Measurements from ENCODE around the gene IL1R2.
A peak's percentile ranks its signal among the peaks of the same experiment; 100 is the strongest.

The IL1R2 gene, protein sequence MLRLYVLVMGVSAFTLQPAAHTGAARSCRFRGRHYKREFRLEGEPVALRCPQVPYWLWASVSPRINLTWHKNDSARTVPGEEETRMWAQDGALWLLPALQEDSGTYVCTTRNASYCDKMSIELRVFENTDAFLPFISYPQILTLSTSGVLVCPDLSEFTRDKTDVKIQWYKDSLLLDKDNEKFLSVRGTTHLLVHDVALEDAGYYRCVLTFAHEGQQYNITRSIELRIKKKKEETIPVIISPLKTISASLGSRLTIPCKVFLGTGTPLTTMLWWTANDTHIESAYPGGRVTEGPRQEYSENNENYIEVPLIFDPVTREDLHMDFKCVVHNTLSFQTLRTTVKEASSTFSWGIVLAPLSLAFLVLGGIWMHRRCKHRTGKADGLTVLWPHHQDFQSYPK
- long read RNA-seq = 0 reads

DNA sequence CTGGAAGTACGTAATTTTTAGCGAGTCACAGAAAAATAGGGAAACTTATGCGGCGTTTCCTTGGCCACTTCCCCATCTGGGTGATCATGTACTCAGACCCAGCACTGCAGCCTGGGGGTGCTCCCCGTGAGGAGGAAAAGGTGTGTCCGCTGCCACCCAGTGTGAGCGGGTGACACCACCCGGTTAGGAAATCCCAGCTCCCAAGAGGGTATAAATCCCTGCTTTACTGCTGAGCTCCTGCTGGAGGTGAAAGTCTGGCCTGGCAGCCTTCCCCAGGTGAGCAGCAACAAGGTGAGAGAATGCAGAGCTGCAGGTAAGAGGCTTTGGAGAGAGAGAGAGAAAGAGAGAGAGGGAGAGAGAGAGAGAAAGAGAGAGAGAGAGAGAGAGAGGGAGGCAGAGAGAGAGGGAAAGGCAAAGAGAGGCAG lies at the start of gene IL1R2:
TSS of gene IL1R2 (plus strand) at position 240 of the 425 bp plus-strand sequence. CDS start 16,616 bp downstream, outside the sequence.
- no peaks in the 10 kb centered on the region for H3K27me3 ChIP-seq (ENCODE audit: insufficient read depth, poor library complexity, severe bottlenecking)
- peak; percentile 90 for TF ChIP-seq SPI1 (IDR thresholded peaks at IDR 0.05; ENCODE audit: borderline replicate concordance, low read depth)
- TF ChIP-seq, protein P1, sequence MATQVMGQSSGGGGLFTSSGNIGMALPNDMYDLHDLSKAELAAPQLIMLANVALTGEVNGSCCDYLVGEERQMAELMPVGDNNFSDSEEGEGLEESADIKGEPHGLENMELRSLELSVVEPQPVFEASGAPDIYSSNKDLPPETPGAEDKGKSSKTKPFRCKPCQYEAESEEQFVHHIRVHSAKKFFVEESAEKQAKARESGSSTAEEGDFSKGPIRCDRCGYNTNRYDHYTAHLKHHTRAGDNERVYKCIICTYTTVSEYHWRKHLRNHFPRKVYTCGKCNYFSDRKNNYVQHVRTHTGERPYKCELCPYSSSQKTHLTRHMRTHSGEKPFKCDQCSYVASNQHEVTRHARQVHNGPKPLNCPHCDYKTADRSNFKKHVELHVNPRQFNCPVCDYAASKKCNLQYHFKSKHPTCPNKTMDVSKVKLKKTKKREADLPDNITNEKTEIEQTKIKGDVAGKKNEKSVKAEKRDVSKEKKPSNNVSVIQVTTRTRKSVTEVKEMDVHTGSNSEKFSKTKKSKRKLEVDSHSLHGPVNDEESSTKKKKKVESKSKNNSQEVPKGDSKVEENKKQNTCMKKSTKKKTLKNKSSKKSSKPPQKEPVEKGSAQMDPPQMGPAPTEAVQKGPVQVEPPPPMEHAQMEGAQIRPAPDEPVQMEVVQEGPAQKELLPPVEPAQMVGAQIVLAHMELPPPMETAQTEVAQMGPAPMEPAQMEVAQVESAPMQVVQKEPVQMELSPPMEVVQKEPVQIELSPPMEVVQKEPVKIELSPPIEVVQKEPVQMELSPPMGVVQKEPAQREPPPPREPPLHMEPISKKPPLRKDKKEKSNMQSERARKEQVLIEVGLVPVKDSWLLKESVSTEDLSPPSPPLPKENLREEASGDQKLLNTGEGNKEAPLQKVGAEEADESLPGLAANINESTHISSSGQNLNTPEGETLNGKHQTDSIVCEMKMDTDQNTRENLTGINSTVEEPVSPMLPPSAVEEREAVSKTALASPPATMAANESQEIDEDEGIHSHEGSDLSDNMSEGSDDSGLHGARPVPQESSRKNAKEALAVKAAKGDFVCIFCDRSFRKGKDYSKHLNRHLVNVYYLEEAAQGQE (IDR thresholded peaks at IDR 0.05; ENCODE audit: insufficient replicate concordance, low read depth) = no peak
- H3K4me3 ChIP-seq (replicated peaks; ENCODE audit: insufficient read depth, low read length) = no peak within 1 kb of the TSS
- peak; percentile 57 to 85 for DNase-seq (ENCODE audit: low read depth in 1 of 2, low spot score in 1 of 2)
- no peak within 1 kb of the TSS for H3K27ac ChIP-seq (replicated peaks)

DNA sequence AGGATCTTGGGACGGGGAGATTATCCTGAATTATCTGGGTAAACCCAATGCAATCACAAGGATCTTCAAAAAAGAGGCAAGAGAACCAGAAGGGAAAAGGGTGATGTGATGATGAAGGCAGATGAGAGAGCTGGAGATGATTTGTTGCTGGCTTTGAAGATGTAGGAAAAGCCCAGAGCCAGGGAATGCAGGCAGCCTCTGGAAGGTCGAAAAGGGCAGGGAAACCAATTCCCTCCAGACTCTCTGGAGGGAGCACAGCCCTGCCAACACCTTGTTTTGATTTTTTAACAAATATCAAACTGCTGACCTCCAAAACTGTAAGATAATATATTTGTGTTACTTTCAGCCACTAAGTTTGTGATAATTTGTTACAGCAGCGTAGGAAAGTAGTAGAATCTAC lies 48.9 kb upstream of the IL1R2 start:
- no peak for DNase-seq (ENCODE audit: low read depth in 1 of 2, low spot score in 1 of 2)
- Histone ChIP-seq H3K4me3 (replicated peaks; ENCODE audit: insufficient read depth, low read length) (no peak overlapping the region), H3K27me3 (ENCODE audit: insufficient read depth, poor library complexity, severe bottlenecking) (no peaks in the 10 kb centered on the region), H3K27ac (replicated peaks) (no peak overlapping the region)
- no peak for TF ChIP-seq POLR2AphosphoS5 (IDR thresholded peaks at IDR 0.05; ENCODE audit: low read depth)
- no peak for TF ChIP-seq SPI1 (IDR thresholded peaks at IDR 0.05; ENCODE audit: borderline replicate concordance, low read depth)
- TF ChIP-seq, protein P1 (IDR thresholded peaks at IDR 0.05; ENCODE audit: insufficient replicate concordance, low read depth) = no peak
- TF ChIP-seq, protein P2, sequence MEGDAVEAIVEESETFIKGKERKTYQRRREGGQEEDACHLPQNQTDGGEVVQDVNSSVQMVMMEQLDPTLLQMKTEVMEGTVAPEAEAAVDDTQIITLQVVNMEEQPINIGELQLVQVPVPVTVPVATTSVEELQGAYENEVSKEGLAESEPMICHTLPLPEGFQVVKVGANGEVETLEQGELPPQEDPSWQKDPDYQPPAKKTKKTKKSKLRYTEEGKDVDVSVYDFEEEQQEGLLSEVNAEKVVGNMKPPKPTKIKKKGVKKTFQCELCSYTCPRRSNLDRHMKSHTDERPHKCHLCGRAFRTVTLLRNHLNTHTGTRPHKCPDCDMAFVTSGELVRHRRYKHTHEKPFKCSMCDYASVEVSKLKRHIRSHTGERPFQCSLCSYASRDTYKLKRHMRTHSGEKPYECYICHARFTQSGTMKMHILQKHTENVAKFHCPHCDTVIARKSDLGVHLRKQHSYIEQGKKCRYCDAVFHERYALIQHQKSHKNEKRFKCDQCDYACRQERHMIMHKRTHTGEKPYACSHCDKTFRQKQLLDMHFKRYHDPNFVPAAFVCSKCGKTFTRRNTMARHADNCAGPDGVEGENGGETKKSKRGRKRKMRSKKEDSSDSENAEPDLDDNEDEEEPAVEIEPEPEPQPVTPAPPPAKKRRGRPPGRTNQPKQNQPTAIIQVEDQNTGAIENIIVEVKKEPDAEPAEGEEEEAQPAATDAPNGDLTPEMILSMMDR (IDR thresholded peaks at IDR 0.05; ENCODE audit: insufficient read depth, low read length) = no peak
- TF ChIP-seq GABPA (IDR thresholded peaks at IDR 0.05; ENCODE audit: low read depth) = no peak

DNA sequence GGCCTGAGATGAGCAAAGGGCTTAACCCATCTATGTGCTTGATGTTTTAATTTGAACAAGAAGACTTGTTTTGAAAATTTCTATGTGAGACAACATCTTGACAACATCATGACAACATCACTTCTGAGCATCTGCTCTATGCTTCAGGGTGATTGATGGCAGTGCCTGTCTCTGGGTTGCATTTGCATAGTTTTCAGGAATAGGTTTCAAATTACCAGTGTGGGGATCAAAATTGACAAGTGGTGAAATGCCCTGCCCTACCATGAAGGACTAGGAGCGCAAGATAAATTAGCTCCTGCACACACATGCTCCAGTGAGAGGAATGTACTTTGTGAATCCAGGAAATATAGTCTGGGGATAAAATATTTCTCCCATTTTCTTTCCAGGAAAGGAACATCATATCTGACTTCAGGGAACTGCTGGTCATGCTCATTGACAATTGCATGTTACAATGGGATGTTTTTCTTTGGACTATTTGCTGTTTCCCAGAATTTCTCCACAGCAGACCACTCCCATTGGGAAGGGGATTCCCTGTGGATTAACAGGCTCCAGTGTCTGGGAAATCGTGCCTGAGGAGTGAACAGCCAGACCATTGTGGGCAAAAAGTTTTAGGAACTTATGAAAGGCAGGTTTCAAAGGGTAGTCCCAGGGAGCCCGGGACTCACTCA lies 45.3 kb upstream of the IL1R2 start:
- Histone ChIP-seq H3K4me3 (replicated peaks; ENCODE audit: insufficient read depth, low read length) (no peak overlapping the region), H3K27ac (replicated peaks) (no peak overlapping the region), H3K27me3 (ENCODE audit: insufficient read depth, poor library complexity, severe bottlenecking) (no peaks in the 10 kb centered on the region)
- DNase-seq (ENCODE audit: low read depth in 1 of 2, low spot score in 1 of 2) = no peak
- TF ChIP-seq, protein P1 (IDR thresholded peaks at IDR 0.05; ENCODE audit: insufficient replicate concordance, low read depth) = no peak
- TF ChIP-seq SPI1 (IDR thresholded peaks at IDR 0.05; ENCODE audit: borderline replicate concordance, low read depth) (no peak), GABPA (IDR thresholded peaks at IDR 0.05; ENCODE audit: low read depth) (no peak), POLR2AphosphoS5 (IDR thresholded peaks at IDR 0.05; ENCODE audit: low read depth) (no peak)
- TF ChIP-seq, protein P2 (IDR thresholded peaks at IDR 0.05; ENCODE audit: insufficient read depth, low read length) = no peak

All from HL-60 (cell line).